K562 (cell line): ENCODE results near the gene SND1. TPM values are rescaled to one million over a fixed set of nuclear protein-coding genes. Genes with fewer than 3 reads are reported as not detected.
A peak's percentile ranks its signal among the peaks of the same experiment; 100 is the strongest.

ENCODE experiments used
- ATAC-seq: fragments of 200-7000 bp; cut with Tn5 transposase; 3 replicates; pipeline ENCODE4 v1.9.1; 2020; ENCODE audit warnings: moderate library complexity
- BruUV-seq: library from RNA; stranded (reverse); fragments of 400-500 nt; replicated peaks from 2 replicates; lab custom pipeline; 2021; lab: Mats Ljungman, UMichigan
- CTCF ChIA-PET: fragments of 300-600 bp; formaldehyde crosslinking; extraction: SDS; loops from one replicate; lab custom pipeline; 2021; ENCODE audit warnings: low intra/inter-chr PET ratio; lab: Yijun Ruan, JAX
- POLR2A ChIA-PET: fragments of 300-600, 350-650 bp; sonication (Branson Sonifier 250); formaldehyde crosslinking; extraction: SDS; loops from one replicate; lab custom pipeline; 2021; ENCODE audit warnings: antibody characterized with exemption, inconsistent platforms; lab: Yijun Ruan, JAX
- DNase-seq, 4 experiments: peaks; one replicate each; pipeline versions ENCODE4 v3.0.0 to v3.0.0-alpha.2; 2011 to 2018; ENCODE audit warnings: low spot score in 3 of 4, mixed read lengths in 3 of 4; ENCODE audit errors: extremely low read depth in 1 of 4
- FAIRE-seq: peaks from 2 replicates; lab custom pipeline; 2011; peaks lifted over from hg19 to GRCh38; lab: Jason Lieb, UNC
- H2AFZ ChIP-seq: 2 replicates; pipeline ENCODE4 v1.6.0; 2011; ENCODE audit warnings: low read depth, low read length, control low read depth, inconsistent platforms
- H3K27ac ChIP-seq: fragments of 200-600 bp; 3 replicates; pipeline ENCODE4 v1.8.0; 2011; ENCODE audit warnings: low read depth, mild to moderate bottlenecking, control low read depth, inconsistent platforms, low read length, moderate library complexity, mixed read lengths; ENCODE audit errors: extremely low read depth
- H3K27me3 ChIP-seq, 2 experiments: fragments of 300-600 bp in 1 of 2; 2 replicates in 1 of 2; 3 replicates in 1 of 2; pipeline versions ENCODE4 v1.6.0 to v1.8.0; 2011; ENCODE audit warnings: inconsistent platforms in 2 of 2, low read length in 2 of 2, mild to moderate bottlenecking in 1 of 2, mixed read lengths in 1 of 2, moderate library complexity in 1 of 2; ENCODE audit not compliant: control insufficient read depth in 2 of 2, insufficient read depth in 2 of 2
- H3K36me3 ChIP-seq: fragments of 300-600 bp; 3 replicates; pipeline ENCODE4 v1.8.0; 2011; ENCODE audit warnings: mild to moderate bottlenecking, low read length, inconsistent platforms; ENCODE audit not compliant: control insufficient read depth, insufficient read depth
- H3K4me1 ChIP-seq, 2 experiments: fragments of 200-600 bp in 1 of 2; replicated peaks in 1 of 2; 2 replicates in 1 of 2; 3 replicates in 1 of 2; pipeline versions ENCODE4 v1.5.1 to v1.8.0; 2011; ENCODE audit warnings: inconsistent platforms in 2 of 2, low read length in 2 of 2, mild to moderate bottlenecking in 1 of 2, mixed read lengths in 1 of 2, moderate library complexity in 1 of 2; ENCODE audit not compliant: control insufficient read depth in 2 of 2, insufficient read depth in 2 of 2
- H3K4me2 ChIP-seq: 2 replicates; pipeline ENCODE4 v1.6.1; 2011; ENCODE audit warnings: low read length, control low read depth, inconsistent platforms, mixed read lengths; ENCODE audit not compliant: insufficient read depth
- H3K4me3 ChIP-seq: fragments of 200-600 bp; sonication (generic), shearing (Covaris generic); 2 replicates; pipeline ENCODE4 v1.5.1; 2016; ENCODE audit warnings: control low read depth, inconsistent platforms
- H3K79me2 ChIP-seq: fragments of 200-600 bp; 3 replicates; pipeline ENCODE4 v1.8.0; 2011; ENCODE audit warnings: low read length, inconsistent platforms; ENCODE audit not compliant: control insufficient read depth, insufficient read depth
- H3K9ac ChIP-seq, 2 experiments: 2 replicates each; pipeline versions ENCODE4 v1.6.0 to v1.6.1; 2011; ENCODE audit warnings: low read depth in 2 of 2, low read length in 2 of 2, control low read depth in 1 of 2, inconsistent platforms in 1 of 2, mild to moderate bottlenecking in 1 of 2, mixed read lengths in 1 of 2; ENCODE audit not compliant: insufficient read depth in 1 of 2
- H3K9me1 ChIP-seq: one replicate; pipeline ENCODE4 v1.6.0; 2011; ENCODE audit warnings: inconsistent platforms, mild to moderate bottlenecking, low read length, moderate library complexity; ENCODE audit not compliant: control insufficient read depth, insufficient read depth
- H3K9me3 ChIP-seq: replicated peaks from 2 replicates; pipeline ENCODE4 v1.5.1; 2011; ENCODE audit warnings: low read depth, low read length, inconsistent platforms; ENCODE audit not compliant: control insufficient read depth, insufficient read depth
- H4K20me1 ChIP-seq: replicated peaks from 2 replicates; pipeline ENCODE4 v1.6.1; 2011; ENCODE audit warnings: low read length, inconsistent platforms, mixed read lengths; ENCODE audit not compliant: control insufficient read depth, insufficient read depth
- ARID1B ChIP-seq: fragments of 450-650 bp; IDR thresholded peaks from 2 replicates; pipeline ENCODE4 v1.6.1; 2016; ENCODE audit warnings: antibody characterized with exemption, mild to moderate bottlenecking, inconsistent platforms
- CAMTA2 ChIP-seq: fragments of 250-450 bp; sonication (Bioruptor Pico); conservative IDR thresholded peaks from 2 replicates; pipeline ENCODE4 v1.5.1; 2022
- CBFA2T2 ChIP-seq: fragments of 450-650 bp; conservative IDR thresholded peaks from 2 replicates; pipeline ENCODE4 v1.6.1; 2017; ENCODE audit warnings: mild to moderate bottlenecking
- CBFA2T3 ChIP-seq: fragments of 450-650 bp; IDR thresholded peaks from 2 replicates; pipeline ENCODE4 v1.6.1; 2017
- CREB1 ChIP-seq, 2 experiments: sonication (generic) in 1 of 2; formaldehyde crosslinking in 1 of 2; IDR thresholded peaks; 2 replicates each; pipeline versions ENCODE4 v1.6.1 to v1.8.0; 2012 to 2022; ENCODE audit warnings: inconsistent platforms in 1 of 2, mild to moderate bottlenecking in 1 of 2, missing genetic modification reagents in 1 of 2, moderate library complexity in 1 of 2
- CTBP1 ChIP-seq: fragments of 450-650 bp; IDR thresholded peaks from 2 replicates; pipeline ENCODE4 v1.6.1; 2016; ENCODE audit warnings: borderline replicate concordance
- DPF2 ChIP-seq: fragments of 450-650 bp; IDR thresholded peaks from 2 replicates; pipeline ENCODE4 v1.6.1; 2016
- ETV1 ChIP-seq: fragments of 450-650 bp; conservative IDR thresholded peaks from 2 replicates; pipeline ENCODE4 v1.6.1; 2016; ENCODE audit warnings: missing genetic modification characterization, control low read depth, low read depth, missing compliant biosample characterization
- LCOR ChIP-seq: sonication (generic); formaldehyde crosslinking; IDR thresholded peaks from 2 replicates; pipeline ENCODE4 v1.8.0; 2022; ENCODE audit warnings: mild to moderate bottlenecking, missing genetic modification reagents
- MXI1 ChIP-seq: IDR thresholded peaks from 2 replicates; pipeline ENCODE4 v1.6.1; 2011; ENCODE audit warnings: low read depth, mild to moderate bottlenecking, improper control_type of control experiment, low read length
- NRF1 ChIP-seq, 2 experiments: fragments of 450-650 bp; IDR thresholded peaks in 1 of 2; conservative IDR thresholded peaks in 1 of 2; 2 replicates each; pipeline ENCODE4 v1.6.1; 2014; ENCODE audit warnings: mild to moderate bottlenecking in 2 of 2
- PTTG1 ChIP-seq: fragments of 450-650 bp; IDR thresholded peaks from 2 replicates; pipeline ENCODE4 v1.6.1; 2016; ENCODE audit warnings: low read depth, mild to moderate bottlenecking, missing genetic modification characterization, missing compliant biosample characterization
- RHOXF2B ChIP-seq: fragments of 250-450 bp; sonication (Bioruptor Pico); conservative IDR thresholded peaks from 2 replicates; pipeline ENCODE4 v1.5.1; 2021
- SMAD4 ChIP-seq: fragments of 250-450 bp; sonication (Bioruptor Pico); conservative IDR thresholded peaks from 2 replicates; pipeline ENCODE4 v1.8.0; 2021; ENCODE audit warnings: inconsistent platforms, mild to moderate bottlenecking, moderate library complexity
- SMARCB1 ChIP-seq: IDR thresholded peaks from 2 replicates; pipeline ENCODE4 v1.6.1; 2011; ENCODE audit warnings: improper control_type of control experiment, low read depth; ENCODE audit not compliant: insufficient read length
- SNIP1 ChIP-seq: fragments of 450-650 bp; IDR thresholded peaks from 2 replicates; pipeline ENCODE4 v1.7.1; 2017; ENCODE audit warnings: low read depth, mild to moderate bottlenecking
- TAL1 ChIP-seq: fragments of 450-650 bp; IDR thresholded peaks from 2 replicates; pipeline ENCODE4 v1.6.1; 2016; ENCODE audit warnings: mild to moderate bottlenecking
- ZFX ChIP-seq: sonication (generic); formaldehyde crosslinking; IDR thresholded peaks from 2 replicates; pipeline ENCODE4 v1.8.0; 2022; ENCODE audit warnings: mild to moderate bottlenecking, missing genetic modification reagents, moderate library complexity
- ZNF707 ChIP-seq: fragments of 250-450 bp; sonication (Bioruptor Pico); conservative IDR thresholded peaks from 2 replicates; pipeline ENCODE4 v1.8.0; 2022; ENCODE audit warnings: inconsistent platforms, mild to moderate bottlenecking, moderate library complexity
- WGBS: fragments of 100-300 bp; shearing (Covaris generic); methylation state at CpG from one replicate; pipeline ENCODE4 v1.1.6; 2016; ENCODE audit warnings: low coverage, mixed read lengths; ENCODE audit not compliant: insufficient coverage; ENCODE audit errors: missing lambda C conversion rate; 5-methylcytosine and 5-hydroxymethylcytosine counted together
- in situ Hi-C: fragments of 300-500 bp; cut with MboI; formaldehyde crosslinking; loops from 4 replicates; pipeline ENCODE4 v1.15.0; 2018; ENCODE audit warnings: inconsistent platforms, mixed read lengths
- intact Hi-C: fragments of 100-400 bp; cut with micrococcal nuclease; formaldehyde crosslinking; loops from 2 replicates; pipeline ENCODE4 v1.14.2; 2022
- polyA plus RNA-seq, 8 experiments: library from polyadenylated mRNA; depleted of rRNA in 4 of 8; stranded (reverse) in 5 of 8; unstranded in 3 of 8; fragments of >200 nt; fragmentation: Nextera tagmentation in 2 of 8; fragmentation: Illumina TruSeq in 1 of 8; extraction: Ambion mirVana in 2 of 8; extraction: Trizol in 1 of 8; gene quantifications; 2 replicates each; pipeline versions ENCODE4 v1.2.1 to v1.2.3, GENCODE V29; 2011 to 2014; ENCODE audit warnings: inconsistent platforms in 1 of 8, missing spikeins in 1 of 8
- total RNA-seq, 7 experiments: library from RNA; depleted of rRNA in 6 of 7; stranded (reverse); fragments of >200 nt in 6 of 7; fragmentation: Illumina TruSeq in 2 of 7; extraction: Trizol in 2 of 7; gene quantifications; 2 replicates each; pipeline versions ENCODE4 v1.2.1 to v1.2.3, GENCODE V29; 2011 to 2021; ENCODE audit warnings: low replicate concordance in 1 of 7

SND1 gene
- total and polyA plus RNA-seq, 9 of the 15 experiments (the other 6 are each of a cell fraction or from before 2014, with no cell fraction given) = 46.5 to 307 (median 191) TPM

DNA sequence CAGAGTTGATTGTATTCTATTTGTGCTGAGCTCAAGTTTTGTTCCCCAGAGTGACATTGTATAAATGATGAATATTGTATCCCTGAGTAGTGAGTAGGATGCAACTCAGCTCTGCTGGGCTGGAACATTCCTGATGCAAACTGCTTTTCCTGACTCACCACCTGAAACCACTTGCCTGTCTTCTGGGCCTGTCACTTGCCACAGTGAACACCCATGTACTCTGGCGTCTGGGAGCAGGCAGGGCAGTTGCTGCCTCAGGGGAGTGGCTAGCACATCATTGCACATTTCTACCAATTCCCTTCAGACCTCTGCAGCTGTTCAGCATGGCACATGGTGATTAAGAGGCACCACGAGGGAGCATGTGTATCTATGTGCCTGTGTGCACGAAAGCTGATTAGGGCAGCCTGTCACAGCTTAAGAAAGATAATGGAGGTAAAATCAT lies 157.3 kb downstream of the SND1 start:
- intact Hi-C loops (no loop called here), in situ Hi-C loops (no loop called here)
- CTCF ChIA-PET = no interaction called here
- peaks cover 63% of the 10 kb centered on the region for H3K79me2 ChIP-seq
- DNase-seq (peak in 2 of 4 experiments; percentile 58 to 77), FAIRE-seq (peak; percentile 35), ATAC-seq (peak; percentile 81)
- H4K20me1 ChIP-seq = peaks cover 13% of the 10 kb centered on the region; the same call in 1 of the 2 replicates
- H3K27me3 ChIP-seq = no peaks in the 10 kb centered on the region
- H3K9me1 ChIP-seq = peaks cover 6% of the 10 kb centered on the region
- BruUV-seq = no TSS peak
- H3K36me3 ChIP-seq = peaks cover 73% of the 10 kb centered on the region; the same call in 2 of the 3 replicates
- no peak overlapping the region for H2AFZ ChIP-seq
- H3K4me3 ChIP-seq = no peak overlapping the region
- no peak overlapping the region for H3K27ac ChIP-seq
- H3K9me3 ChIP-seq = no peaks in the 10 kb centered on the region
- H3K9ac ChIP-seq = no peak overlapping the region; a peak in 1 of 4 replicates
- H3K4me1 ChIP-seq = peaks cover 4 to 20% of the 10 kb centered on the region in 2 experiments; a peak in 3 of 5 replicates
- WGBS = 17% methylated on average over 3 of the region's 3 CpGs
- POLR2A ChIA-PET = interaction anchor here (0.7 to 1.1 kb wide), 2 partner anchors 10 to 182 kb away, joined by 3 to 4 read pairs; no protein-coding TSS in a partner anchor
- peak overlapping the region; percentile 3; the same call in 1 of the 2 replicates for H3K4me2 ChIP-seq
- no peak for TF ChIP-seq SMARCB1
- TF ChIP-seq LCOR (CRISPR knock-in tag) = peak; percentile 72
- peak; percentile 51; the same call in 1 of the 2 replicates for TF ChIP-seq CTBP1
- TF ChIP-seq CBFA2T2 = peak; percentile 92
- TF ChIP-seq SMAD4 (CRISPR knock-in tag) = peak; percentile 34; the same call in 1 of the 2 replicates
- TF ChIP-seq TAL1 = peak; percentile 83
- TF ChIP-seq CREB1 (IDR thresholded peaks at IDR 0.05) = peak; percentile 33; the same call in 1 of the 2 replicates
- TF ChIP-seq CREB1 (CRISPR knock-in tag; IDR thresholded peaks at IDR 0.05) = peak; percentile 39; the same call in 1 of the 2 replicates
- TF ChIP-seq MXI1 = 0 out of 2 replicates have a peak, but pooled peaks have one; percentile 41
- no peak for TF ChIP-seq CAMTA2
- TF ChIP-seq ETV1 (tag) = 0 out of 2 replicates have a peak, but pooled peaks have one; percentile 26
- TF ChIP-seq RHOXF2B (CRISPR knock-in tag) = no peak
- TF ChIP-seq ARID1B = peak; percentile 80
- peak in 1 of 2 experiments; percentile 10; a peak in 1 of 4 replicates for TF ChIP-seq NRF1 (conservative IDR thresholded peaks at IDR 0.05 in 1 of 2, IDR thresholded peaks at IDR 0.05 in 1 of 2)
- TF ChIP-seq PTTG1 (tag) = no peak
- TF ChIP-seq ZFX (CRISPR knock-in tag) = peak; percentile 25; the same call in 1 of the 2 replicates
- peak; percentile 58; the same call in 1 of the 2 replicates for TF ChIP-seq DPF2
- peak; percentile 94 for TF ChIP-seq CBFA2T3
- TF ChIP-seq SNIP1 = no peak
- TF ChIP-seq ZNF707 (CRISPR knock-in tag) = no peak
